ENCODE measurements around the gene PAF1.
"Not testable (repeated sequence)": the region's sequence is repeated elsewhere in the genome, so short reads cannot be mapped to it uniquely, and the experiment has no call there.

Gene PAF1

DNA sequence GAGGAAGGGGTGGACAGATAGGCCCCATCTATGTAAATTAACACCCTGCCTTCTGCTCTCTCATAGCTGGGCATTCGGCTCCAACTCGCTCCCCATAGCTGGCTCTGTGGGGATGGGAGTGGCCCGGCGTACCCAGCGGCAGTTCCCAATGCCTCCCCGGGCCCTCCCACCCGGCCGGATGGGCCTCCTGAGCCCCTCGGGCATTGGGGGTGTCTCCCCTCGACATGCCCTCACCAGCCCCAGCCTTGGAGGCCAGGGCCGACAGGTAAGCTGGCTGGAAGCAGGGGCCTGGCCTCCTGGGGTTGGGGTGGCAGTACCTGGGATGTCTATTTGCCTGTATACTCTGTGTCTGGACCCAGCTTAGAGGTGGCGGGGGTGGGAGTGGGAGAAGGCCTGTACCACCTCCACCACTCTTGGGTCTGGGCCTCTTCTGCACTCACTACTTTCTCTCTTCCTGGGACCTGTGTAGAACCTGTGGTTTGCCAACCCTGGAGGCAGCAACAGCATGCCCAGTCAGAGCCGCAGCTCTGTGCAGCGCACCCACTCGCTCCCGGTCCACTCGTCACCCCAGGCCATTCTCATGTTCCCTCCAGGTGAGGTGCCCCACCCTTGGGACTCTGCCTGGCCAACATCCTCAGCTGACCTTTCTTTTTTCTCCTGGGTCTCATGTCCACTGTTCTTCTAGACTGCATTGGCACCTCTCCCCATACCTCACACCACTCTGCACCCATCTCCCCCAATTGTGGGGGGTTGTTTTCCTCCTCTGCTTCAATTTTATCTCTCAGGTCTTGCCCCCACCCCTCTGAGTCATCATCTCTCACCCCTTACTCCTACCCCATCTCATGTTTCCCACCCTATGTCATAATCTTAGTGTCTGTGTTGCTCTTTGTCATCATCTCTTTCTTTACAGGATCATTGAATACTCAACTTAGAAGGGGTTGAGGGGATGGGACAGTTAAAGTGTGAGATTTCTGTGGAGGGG lies 10.1 kb downstream of the PAF1 start:
- DNase-seq = no peak

DNA sequence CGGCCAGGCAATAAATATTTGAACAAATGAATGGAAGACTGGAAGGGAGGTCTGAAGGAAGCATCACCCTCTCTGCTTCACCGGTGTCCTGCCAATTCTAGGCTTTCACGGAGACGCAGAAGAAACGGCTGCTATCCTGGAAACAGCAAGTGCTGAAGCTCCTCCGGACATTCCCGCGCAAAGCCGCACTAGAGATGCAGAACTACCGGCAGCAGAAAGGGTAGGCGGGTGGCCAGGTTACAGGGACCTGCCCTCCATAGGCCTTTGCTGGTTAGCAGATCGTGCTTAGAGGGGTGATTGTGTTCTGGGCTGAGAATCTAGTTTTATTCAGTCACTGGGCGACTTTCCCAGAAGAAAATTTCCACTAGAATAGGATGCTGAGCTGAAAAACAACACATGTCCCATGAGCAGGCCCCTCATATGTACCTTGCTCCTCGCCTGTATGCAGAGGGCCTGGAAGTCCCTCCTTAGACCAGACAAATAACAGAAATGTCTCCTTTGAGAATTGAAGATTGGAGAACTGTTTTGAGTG lies 11.0 kb downstream of the PAF1 start:
- no peak for DNase-seq

DNA sequence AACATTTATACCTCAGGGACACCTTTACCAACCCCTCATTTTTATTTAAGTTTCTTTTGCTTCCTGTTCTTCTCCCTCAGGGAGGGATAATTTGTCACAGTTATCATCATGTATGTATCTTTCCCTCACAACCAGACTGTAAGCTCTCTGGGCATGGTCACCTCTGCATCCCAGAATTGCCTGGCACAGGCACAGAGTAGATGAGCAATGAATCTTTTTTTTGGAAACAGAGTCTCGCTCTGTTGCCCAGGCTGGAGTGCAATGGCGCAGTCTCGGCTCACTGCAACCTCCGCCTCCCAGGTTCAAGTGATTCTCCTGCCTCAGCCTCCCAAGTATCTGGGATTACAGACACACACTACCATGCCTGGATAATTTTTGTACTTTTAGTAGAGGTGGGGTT lies 11.5 kb downstream of the PAF1 start:
- not testable (repeated sequence) for DNase-seq

DNA sequence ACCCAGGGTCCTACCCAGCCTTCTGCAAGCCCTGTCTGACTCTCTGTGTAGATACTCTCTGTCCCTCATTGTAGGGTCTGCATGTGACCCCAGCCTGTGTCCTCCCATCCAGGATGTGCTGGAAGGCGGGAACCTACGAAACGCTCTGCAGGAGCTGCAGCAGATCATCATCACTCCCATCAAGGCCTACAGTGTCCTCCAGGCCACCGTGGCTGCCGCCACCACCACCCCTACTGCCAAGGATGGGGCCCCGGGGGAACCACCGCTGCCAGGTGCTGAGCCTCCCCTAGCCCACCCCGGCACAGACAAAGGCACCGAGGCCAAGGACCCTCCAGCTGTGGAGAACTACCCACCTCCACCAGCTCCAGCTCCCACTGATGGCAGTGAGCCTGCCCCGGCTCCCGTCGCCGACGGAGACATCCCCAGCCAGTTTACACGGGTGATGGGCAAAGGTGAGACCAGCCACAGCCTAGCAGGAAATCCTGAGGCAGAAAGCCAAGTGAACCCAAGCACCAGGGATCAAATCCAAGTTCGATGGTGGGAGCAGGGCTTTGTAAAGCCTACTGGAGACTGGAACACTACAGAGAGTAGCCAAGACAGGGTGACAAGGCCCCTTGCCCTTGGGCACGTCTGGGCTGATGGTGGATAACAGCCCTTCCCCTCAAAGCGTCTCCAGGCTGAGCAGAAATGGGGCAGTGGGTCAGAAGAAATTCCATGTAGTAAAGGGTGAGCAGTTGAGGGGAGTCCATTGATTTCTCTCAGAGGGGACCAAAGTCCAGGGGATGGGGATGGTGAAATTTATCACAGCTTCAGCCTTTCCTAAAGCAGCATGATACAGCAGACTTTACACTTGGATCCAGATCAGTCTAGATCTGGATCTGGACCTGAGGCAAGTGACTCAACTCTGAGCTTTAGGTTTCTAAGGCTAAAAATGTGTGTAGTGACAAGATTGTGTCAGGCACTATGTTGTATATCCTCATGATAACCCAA lies 13.2 kb downstream of the PAF1 start:
- DNase-seq = no peak

DNA sequence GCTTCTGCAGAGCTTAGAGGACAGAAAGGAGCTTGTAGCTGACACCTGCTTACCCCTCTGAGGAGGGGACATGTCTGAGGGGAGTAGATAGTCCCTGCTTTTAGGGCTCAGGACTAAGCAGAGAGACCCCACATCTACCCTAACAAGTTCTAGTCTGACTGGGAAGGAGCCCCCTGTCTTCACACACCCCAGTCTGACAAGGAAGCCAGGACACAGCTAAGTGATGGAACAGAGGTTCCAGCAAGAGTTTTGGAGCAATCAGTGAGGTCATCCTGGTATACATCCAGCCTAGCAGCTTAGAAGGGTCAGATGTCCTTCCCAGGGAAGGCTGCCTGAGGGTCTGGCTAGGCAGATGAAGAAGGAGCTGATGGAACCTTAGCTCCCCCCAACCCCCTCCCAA lies 15.0 kb downstream of the PAF1 start:
- no peak for DNase-seq

DNA sequence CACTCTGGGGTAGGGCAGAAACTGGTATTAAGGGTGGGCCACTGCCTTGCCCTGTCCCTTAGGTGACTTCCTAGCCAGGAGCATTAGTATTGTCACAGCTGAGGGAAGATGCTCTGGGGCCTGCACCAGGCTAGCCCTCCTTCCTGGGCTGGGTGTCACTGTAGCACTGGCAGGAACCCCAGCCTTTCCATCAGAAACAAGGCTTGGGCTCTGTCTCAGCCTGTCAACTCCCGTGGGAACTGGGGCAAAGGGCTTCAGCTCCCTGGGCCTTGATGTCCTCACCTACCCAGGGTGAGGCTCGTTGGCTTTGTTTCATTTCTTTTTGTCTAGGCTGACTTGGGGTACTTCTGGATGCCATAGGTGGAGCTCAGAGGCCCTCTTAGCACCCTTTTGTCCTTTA lies 18.0 kb downstream of the PAF1 start:
- no peak for DNase-seq

DNA sequence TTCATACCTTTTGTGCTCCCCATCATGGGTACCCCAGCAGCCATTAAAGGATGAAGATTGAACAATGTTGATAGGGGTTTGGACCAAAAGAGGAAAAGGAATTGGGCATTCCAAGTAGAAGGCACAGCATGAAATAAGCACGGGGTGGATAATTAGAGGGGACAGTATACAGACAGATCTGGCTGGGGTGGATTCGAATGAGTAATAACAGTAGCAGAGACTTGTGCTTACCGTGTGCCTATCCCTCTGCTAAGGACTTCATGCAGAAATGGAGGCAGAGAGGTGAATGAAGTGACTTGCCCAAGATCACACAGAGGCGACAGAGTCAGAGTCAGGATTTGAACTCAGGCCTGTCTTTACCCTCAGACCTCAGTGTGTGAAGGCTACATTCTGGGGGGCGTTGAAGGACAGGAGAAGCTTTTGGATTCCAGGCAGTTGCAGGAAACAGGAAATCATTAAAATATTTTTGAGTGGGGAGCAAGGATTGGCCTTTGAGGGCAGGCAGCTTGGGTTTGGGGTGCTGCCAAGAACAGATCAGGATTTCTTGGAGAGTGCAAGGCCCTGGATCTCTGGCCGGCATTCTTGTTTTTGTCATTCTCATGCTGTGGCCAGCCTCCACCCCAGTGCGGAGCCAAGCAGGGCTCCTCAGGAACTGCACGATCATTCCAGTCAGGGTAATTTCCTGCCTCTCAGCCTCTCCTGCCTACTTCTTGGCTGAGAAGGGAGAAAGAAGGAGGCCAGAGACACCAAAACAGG lies 18.7 kb downstream of the PAF1 start:
- no peak for DNase-seq

DNA sequence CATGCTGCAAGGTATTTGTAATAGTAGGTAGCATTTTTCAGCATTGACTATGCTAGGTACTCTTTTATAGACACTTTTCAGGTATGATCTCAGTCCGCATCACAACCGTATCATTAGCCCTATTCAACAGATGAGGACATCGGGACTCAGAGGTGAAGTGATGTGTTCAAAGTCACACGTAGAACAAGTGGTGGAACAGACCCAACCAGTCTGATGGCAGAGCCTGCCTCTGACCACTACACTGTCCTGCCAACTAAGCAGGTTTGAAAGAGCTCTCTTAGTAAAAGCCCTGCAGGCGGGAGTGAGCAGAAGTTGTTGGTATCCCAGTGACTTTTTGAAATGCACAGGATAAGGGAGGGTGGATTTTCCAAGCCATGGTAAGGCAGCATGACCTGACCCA lies 20.2 kb downstream of the PAF1 start:
- no peak for DNase-seq

DNA sequence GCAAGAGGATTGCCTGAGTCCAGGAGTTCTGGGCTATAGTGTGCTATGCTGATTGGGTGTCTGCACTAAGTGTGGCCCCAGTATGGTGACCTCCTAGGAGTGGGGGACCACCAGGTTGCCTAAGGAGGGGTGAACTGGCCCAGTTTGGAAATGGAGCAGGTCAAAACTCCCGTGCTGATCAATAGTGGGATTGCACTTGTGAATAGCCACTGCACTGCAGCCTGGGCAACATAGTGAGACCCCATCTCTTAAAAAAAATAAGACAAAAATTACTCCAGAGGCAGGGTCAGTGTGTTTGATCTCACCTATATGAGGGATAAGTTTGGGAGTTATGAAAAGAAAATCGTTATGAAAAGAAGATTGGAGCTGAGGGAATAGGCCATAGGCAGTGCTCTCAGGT lies 21.7 kb downstream of the PAF1 start:
- no peak for DNase-seq

DNA sequence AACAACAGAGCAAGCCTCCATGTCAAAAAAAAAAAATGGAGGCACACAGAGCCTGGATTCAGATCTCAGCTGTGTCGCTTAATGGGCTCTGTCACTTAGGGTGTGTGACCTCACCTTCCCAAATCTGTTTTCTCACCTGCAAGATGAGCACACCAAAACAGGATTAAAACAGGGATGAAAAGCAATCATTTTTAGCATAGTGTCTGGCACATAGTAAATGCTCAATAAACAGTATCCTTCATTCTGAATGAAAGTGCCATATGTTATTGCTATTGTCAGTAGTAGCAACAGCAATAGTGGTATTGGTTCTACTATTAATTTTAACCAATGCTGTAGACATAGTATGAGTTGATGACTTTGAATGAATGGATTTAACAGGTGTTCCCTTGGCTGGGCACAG lies 25.4 kb downstream of the PAF1 start:
- DNase-seq = no peak

DNA sequence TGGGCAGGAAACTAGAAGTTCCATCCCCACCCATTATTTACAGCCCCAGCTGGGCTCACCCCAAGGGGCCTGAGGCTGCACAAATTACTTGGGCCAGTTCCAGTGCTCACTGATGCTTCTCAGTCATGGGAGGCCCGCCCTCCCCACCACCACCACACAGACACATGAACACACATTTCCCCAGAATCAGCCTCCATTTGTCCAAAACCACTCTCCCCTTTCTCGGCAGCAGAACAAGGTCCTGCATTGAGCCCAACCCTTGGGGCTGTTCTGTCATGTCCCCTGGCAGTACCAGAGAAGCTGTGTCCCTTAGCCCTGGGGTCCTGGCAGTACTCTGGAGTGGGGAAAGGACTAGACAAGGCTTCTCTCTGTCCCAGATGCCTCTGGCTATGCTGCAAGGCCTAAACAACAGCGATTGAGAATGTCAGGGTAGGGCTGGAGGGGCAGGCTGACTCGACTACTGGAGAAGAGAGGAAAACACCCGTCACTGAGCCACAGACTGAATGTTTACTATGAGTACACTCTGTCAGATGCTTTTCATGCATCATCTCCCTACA lies 26.9 kb downstream of the PAF1 start:
- DNase-seq = no peak

DNA sequence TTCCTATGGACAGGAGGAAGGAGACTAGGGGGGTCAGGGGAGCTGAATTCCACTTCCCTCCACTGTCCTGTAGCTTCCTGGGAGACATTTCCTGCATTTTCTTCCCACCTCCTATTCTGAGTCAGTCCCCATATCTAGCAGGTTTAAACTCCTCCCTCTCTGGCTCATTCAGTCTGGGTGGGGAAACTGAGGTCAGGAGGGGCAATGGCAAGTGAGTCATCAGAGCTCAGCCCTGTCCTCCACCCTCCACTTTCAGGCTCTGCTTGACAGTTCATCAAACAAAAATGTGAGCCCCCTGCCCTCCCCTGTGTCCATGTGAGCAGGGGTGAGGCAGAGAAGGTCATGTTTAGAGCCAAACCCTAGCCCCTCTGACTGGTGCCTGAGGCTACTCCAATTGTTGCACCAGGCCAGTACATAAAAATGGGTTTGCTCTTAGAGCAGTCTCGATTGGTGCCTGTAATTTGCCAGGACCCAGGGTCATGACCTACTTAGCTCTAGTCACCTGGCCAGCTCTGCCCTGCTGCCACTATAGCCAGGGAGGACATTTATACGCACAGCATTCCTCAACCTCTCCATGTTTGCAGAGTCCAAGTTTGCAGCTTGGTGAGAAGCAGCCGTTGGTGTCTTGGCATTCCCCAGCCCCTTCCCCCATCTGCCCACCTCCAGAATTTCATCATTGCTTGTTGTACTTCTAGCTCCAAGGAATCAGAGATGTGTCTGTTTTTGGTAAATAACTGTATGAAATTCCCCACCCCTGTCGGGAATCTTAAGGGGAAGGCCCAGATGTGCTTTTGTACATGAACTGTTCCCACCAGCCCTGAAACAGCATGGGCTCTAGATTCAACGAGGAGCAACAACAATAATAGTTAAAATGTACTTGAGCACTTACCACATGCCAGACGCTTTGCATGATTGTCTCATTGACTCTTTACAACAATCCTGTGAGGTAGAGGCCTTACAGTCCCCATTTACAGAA lies 27.9 kb downstream of the PAF1 start:
- DNase-seq = no peak

DNA sequence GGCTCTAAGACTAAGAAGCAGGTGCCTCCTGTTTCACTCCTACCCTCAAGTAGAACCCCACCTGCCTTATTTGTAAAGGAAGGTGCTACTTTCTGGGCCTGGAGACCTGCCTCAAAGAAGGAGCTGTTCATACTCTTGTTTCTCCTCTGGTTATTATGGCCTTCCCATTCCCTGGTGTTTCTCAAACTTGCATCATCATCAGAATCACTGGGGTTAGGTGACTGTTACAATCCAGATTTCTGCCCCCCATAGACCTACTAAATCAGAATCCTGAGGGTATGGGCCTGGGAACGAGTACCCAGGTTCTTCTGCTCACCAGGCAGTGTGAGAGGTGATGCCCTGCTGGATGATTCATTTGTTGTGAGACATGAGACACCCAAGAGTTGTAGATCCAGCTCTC lies 30.3 kb downstream of the PAF1 start:
- DNase-seq = no peak

DNA sequence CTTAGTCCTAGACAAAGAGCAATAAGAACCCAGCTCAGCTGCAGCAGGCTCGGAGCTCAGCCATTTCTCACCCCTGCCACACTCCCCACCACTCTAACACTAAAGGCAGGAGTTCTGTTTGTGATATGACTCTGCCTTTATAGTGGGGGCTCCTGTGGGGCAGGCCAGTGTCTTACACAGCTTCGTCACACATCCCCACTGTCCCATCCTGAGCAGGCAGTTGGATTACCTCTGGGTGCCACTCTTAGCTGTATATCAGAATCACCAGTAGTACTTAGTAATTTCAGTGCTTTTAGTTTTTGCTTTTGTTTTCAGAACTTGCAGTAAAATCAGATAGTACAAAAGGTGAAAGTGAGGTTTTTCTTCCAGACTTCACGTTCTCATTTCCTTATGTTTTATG lies 31.9 kb downstream of the PAF1 start:
- DNase-seq = no peak

DNA sequence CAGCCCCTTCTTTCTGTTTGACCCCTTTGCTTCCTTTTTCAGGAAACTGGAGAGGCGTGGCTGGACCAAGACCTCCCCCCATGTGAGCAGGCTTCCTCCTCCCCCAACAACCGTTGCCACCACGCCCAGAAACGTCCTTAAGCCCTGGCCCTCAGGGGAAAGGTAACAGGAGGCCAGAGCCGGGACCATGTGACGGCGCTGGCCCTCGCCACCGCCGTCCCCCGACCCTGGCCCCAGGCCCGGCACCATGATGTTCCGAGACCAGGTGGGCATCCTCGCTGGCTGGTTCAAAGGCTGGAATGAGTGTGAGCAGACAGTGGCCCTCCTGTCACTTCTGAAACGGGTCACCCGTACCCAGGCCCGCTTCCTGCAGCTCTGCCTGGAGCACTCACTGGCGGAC lies 34.3 kb downstream of the PAF1 start:
- DNase-seq = no peak

DNA sequence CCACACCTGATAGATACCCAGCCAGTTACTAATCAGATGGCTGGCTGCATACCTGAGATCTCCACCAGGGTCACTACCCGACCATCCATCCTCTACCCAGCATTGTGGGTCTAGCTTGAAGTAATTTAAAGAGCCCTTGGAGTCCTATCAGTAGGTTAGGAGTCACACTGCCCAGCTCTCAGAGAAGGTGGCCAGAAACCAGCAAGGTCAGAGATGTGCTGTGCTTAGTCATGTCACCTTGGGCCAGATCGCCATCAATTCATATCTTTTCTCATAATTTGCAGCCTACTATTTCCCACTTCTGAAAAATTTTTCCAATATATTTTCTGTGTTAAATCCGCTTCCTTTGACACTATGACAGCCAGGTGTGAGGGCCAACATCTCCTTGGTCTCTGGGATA lies 34.8 kb downstream of the PAF1 start:
- DNase-seq = no peak

DNA sequence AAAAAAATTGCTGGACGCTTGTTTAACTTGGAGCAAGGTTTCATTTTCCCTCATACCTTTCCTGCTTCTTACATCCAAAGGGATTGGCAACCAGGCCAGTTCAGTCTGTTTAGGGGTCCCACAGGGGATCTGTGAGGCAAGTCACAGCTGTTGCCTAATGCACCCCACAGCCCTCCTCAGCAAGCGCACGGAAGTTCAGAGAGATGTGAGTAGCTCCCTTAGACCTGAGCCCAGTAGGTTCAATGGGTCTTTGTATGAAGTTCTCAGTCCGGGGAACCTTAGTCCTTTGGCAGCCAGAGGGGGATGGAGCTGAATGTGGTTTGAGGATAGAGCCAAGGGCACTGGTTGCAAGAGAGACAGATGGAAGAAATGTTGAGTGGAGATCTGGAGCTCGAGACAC lies 35.7 kb downstream of the PAF1 start:
- no peak for DNase-seq

DNA sequence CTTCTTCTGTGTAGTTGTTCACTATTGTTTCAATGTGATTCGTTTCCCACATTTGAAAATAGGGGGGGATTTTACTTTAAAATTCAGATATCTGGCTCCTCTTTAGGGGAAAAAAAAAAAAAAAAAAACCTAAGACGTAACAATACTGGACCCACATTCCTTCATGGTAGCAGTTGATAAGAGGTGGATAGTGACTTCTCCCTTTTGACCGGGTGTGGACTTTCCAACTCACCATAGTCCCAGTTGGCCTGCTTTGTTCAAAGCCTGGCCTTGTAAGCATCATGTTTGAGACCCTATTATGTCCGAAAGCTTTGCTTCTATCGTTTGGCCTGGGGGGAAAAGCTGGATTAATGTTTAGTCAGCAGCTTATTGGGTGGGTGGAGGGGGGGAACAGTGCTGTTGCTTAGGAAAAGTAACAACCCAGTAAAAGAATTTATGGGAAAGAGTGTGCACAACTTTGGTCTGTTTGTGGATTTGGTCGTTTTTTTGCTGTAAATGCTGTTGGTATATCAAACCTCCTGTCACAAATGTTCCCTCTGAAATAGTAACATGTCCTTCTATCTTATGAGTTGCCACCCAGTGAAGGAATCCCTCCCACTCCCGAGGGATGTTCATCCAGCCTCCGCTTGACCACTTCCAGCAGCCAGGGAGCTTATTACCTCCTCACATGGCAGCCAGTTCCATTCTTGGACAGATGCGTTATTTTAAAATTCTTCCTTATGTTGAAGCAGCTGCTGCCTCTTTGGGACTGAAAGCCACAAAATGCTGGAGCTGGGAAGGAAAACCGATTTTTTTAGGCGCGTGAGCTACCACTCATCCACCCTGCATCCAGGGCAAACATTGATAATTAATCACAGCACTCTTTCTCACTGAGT lies 38.3 kb downstream of the PAF1 start:
- no peak for DNase-seq

DNA sequence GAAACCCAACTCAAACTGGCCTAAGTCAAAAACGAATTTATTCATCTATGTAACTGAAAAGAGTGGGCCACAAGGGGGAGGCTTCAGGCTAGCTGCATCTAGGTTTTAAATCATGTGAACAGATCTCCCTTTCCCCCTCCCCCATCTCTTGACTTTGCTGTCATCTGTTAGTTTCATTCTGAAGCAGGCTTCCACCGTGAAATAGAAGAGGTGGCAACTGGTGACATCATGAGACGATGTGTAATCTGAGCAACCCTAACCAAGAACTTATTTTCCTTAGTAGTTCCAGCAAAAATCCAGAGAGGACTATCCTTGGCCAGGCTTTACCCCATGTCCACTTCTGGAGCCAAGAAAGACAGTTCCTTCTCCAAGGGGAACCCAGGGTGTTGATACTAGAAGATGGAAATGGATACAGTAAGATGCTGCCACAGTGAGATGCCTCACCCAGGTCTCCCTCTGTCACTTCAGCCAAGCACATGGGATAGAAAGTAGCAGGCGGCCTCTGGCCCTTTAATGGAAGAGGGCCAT lies 39.3 kb downstream of the PAF1 start:
- no peak for DNase-seq

DNA sequence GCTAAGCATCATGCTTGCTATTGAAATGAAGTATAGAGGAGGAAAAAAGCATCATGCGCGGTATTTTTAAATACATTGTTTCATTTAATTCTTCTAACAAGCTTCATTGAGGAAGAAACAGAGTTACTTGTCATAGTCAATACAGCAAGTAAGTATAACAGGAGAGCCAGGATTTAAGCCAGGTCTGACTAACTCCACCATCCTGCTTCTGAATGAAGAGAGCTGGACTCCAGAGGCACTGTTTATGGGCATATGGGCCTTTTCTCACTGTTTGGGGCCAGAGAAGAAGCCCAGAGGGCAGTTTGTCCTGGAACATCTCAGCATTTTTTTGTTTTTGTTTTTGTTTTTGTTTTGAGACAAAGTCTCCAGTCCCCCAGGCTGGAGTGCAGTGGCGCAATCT lies 40.8 kb downstream of the PAF1 start:
- DNase-seq = no peak

Measured in bone marrow (tissue), 2 donors.